Measurements from ENCODE around the gene RPL13. TPM values are rescaled to one million over a fixed set of nuclear protein-coding genes. Genes with fewer than 3 reads are reported as not detected.

Gene RPL13
- total and polyA plus RNA-seq, 2 of the 4 experiments (the other 2 are of a cell fraction) = 2,098 to 3,527 TPM

DNA sequence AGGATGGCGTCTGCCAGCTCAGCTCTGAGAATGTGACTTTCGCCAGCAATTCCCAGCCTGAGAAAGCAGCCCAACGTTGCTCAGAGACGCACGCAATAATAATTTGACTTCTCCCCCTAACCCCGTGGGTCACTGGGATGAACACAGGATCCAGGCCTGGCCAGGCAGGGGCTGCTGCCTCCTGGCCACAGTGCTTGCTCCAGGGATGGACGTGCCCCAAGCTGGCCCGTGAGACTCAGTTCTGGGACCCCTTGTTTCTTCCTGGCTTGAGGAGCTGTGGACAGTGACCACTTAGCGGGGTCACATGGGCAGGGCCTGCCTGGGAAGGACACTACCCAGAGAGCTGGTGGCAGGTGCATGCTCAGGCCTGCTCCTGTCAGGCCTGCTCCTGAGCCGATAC is 39.4 kb downstream of the RPL13 start:
- no peak for ATAC-seq (ENCODE audit: low read depth)
- Histone ChIP-seq H4K20me1 (ENCODE audit: insufficient read depth, low read length) (peaks cover 10% of the 10 kb centered on the region), H3K4ac (ENCODE audit: low read depth, low read length) (peak overlapping the region; percentile 32; the same call in 1 of the 2 replicates), H2BK15ac (ENCODE audit: low read depth, low read length) (no peak overlapping the region), H3K36me3 (ENCODE audit: control insufficient read depth, insufficient read depth, low read length) (no peaks in the 10 kb centered on the region; the same call in 1 of the 2 replicates), H2BK20ac (ENCODE audit: low read depth, low read length) (no peak overlapping the region), H2AK5ac (ENCODE audit: low read depth, low read length) (peak overlapping the region; percentile 43; the same call in 1 of the 2 replicates), H2AK9ac (replicated peaks; ENCODE audit: low read depth, low read length, poor library complexity) (peak overlapping the region; percentile 39), H3K23ac (ENCODE audit: low read depth, low read length) (no peak overlapping the region), H4K91ac (ENCODE audit: insufficient read depth, low read depth, low read length) (no peak overlapping the region; the same call in 1 of the 2 replicates), H2BK5ac (ENCODE audit: low read depth, low read length, poor library complexity, severe bottlenecking) (no peak overlapping the region), H2BK120ac (ENCODE audit: low read depth, low read length) (no peak overlapping the region), H3K79me1 (ENCODE audit: low read depth in 1 of 2, low read length in 2 of 2) (no peaks in the 10 kb centered on the region), H3K56ac (ENCODE audit: extremely low read depth, insufficient read depth, low read length) (no peak overlapping the region), H3K27ac (ENCODE audit: insufficient read depth, low read length) (no peak overlapping the region), H3K4me1 (ENCODE audit: control insufficient read depth, insufficient read depth, low read length) (peaks cover 12% of the 10 kb centered on the region), H3K18ac (ENCODE audit: low read depth, low read length) (no peak overlapping the region), H3K4me2 (ENCODE audit: low read depth, low read length) (no peak overlapping the region), H2AFZ (replicated peaks; ENCODE audit: low read length, poor library complexity) (peak overlapping the region; percentile 40), H3K9ac (ENCODE audit: low read depth, low read length) (no peak overlapping the region), H3K9me3 (ENCODE audit: control insufficient read depth, insufficient read depth, low read length) (no peaks in the 10 kb centered on the region), H4K5ac (ENCODE audit: low read depth, low read length) (no peak overlapping the region), H3K14ac (replicated peaks; ENCODE audit: low read depth, low read length) (no peak overlapping the region), H4K8ac (ENCODE audit: low read depth in 2 of 2, low read length in 2 of 2) (no peak overlapping the region), H3K27me3 (ENCODE audit: control insufficient read depth, insufficient read depth, low read length) (no peaks in the 10 kb centered on the region), H3K9me1 (ENCODE audit: insufficient read depth, low read length) (peaks cover 5% of the 10 kb centered on the region), H3K4me3 (ENCODE audit: insufficient read depth, low read depth, low read length) (no peak overlapping the region)
- CTCF ChIA-PET = interaction anchor here (0.7 kb wide), 1 partner anchor 71 kb away, joined by 3 read pairs; no protein-coding TSS in a partner anchor
- DNase-seq = no peak
- POLR2A ChIA-PET (ENCODE audit: unreplicated experiment) = no interaction called here
- in situ Hi-C loops (cut with MboI; ENCODE audit: low sequenced_read_pairs) = no loop called here
- dilution Hi-C loops (cut with HindIII; ENCODE audit: low sequenced_read_pairs, unreplicated experiment) = no loop called here
- 33% methylated on average over 3 of the region's 10 CpGs; no CpG with 5 or more reads in 1 of the 2 experiments for WGBS, 2 experiments (ENCODE audit: extremely low coverage in 2 of 2, insufficient read length in 1 of 2)
- BruUV-seq (replicated peaks) = no TSS peak
- TF ChIP-seq CEBPB (IDR thresholded peaks at IDR 0.05; ENCODE audit: low read depth, low read length) = no peak
- TF ChIP-seq MAZ (IDR thresholded peaks at IDR 0.05; ENCODE audit: borderline replicate concordance, low read depth, low read length) = no peak
- TF ChIP-seq RFX5 (IDR thresholded peaks at IDR 0.05; ENCODE audit: low read depth, low read length) = no peak
- TF ChIP-seq RAD21 (IDR thresholded peaks at IDR 0.05; ENCODE audit: low read length) = no peak
- TF ChIP-seq, protein P1, sequence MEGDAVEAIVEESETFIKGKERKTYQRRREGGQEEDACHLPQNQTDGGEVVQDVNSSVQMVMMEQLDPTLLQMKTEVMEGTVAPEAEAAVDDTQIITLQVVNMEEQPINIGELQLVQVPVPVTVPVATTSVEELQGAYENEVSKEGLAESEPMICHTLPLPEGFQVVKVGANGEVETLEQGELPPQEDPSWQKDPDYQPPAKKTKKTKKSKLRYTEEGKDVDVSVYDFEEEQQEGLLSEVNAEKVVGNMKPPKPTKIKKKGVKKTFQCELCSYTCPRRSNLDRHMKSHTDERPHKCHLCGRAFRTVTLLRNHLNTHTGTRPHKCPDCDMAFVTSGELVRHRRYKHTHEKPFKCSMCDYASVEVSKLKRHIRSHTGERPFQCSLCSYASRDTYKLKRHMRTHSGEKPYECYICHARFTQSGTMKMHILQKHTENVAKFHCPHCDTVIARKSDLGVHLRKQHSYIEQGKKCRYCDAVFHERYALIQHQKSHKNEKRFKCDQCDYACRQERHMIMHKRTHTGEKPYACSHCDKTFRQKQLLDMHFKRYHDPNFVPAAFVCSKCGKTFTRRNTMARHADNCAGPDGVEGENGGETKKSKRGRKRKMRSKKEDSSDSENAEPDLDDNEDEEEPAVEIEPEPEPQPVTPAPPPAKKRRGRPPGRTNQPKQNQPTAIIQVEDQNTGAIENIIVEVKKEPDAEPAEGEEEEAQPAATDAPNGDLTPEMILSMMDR (conservative IDR thresholded peaks at IDR 0.05; ENCODE audit: low read depth, low read length) = no peak
- TF ChIP-seq POLR2A (IDR thresholded peaks at IDR 0.05; ENCODE audit: low read depth, low read length) = no peak
- no peak for TF ChIP-seq RCOR1 (IDR thresholded peaks at IDR 0.05; ENCODE audit: insufficient replicate concordance, low read length)
- TF ChIP-seq, protein P2, sequence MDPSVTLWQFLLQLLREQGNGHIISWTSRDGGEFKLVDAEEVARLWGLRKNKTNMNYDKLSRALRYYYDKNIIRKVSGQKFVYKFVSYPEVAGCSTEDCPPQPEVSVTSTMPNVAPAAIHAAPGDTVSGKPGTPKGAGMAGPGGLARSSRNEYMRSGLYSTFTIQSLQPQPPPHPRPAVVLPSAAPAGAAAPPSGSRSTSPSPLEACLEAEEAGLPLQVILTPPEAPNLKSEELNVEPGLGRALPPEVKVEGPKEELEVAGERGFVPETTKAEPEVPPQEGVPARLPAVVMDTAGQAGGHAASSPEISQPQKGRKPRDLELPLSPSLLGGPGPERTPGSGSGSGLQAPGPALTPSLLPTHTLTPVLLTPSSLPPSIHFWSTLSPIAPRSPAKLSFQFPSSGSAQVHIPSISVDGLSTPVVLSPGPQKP (IDR thresholded peaks at IDR 0.05; ENCODE audit: borderline replicate concordance, low read depth, low read length) = no peak
- TF ChIP-seq, protein P3, sequence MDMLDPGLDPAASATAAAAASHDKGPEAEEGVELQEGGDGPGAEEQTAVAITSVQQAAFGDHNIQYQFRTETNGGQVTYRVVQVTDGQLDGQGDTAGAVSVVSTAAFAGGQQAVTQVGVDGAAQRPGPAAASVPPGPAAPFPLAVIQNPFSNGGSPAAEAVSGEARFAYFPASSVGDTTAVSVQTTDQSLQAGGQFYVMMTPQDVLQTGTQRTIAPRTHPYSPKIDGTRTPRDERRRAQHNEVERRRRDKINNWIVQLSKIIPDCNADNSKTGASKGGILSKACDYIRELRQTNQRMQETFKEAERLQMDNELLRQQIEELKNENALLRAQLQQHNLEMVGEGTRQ (IDR thresholded peaks at IDR 0.05; ENCODE audit: low read depth, low read length) = no peak
- no peak for TF ChIP-seq NFE2L2 (IDR thresholded peaks at IDR 0.05; ENCODE audit: low read depth, low read length)
- no peak for TF ChIP-seq BHLHE40 (IDR thresholded peaks at IDR 0.05; ENCODE audit: low read depth, low read length)
- no peak for TF ChIP-seq FOS (IDR thresholded peaks at IDR 0.05; ENCODE audit: low read depth, low read length)
- no peak for TF ChIP-seq MXI1 (IDR thresholded peaks at IDR 0.05; ENCODE audit: borderline replicate concordance, low read depth, low read length)
- no peak for TF ChIP-seq CHD1 (IDR thresholded peaks at IDR 0.05; ENCODE audit: low read depth, low read length)
- no peak for TF ChIP-seq MAFK (IDR thresholded peaks at IDR 0.05; ENCODE audit: low read depth, low read length)
- no peak for TF ChIP-seq SMC3 (IDR thresholded peaks at IDR 0.05; ENCODE audit: low read depth, low read length)
- intact Hi-C loops (cut with micrococcal nuclease) = no loop called here

Measured in IMR-90 (cell line).